ENCODE measurements around the gene SMIM41. TPM values are rescaled to one million over a fixed set of nuclear protein-coding genes. Genes with fewer than 3 reads are reported as not detected.

SMIM41 gene
- polyA plus RNA-seq, 1 donor (not counting 4 experiments of a cell fraction or from before 2014, with no cell fraction given) = not detected

DNA sequence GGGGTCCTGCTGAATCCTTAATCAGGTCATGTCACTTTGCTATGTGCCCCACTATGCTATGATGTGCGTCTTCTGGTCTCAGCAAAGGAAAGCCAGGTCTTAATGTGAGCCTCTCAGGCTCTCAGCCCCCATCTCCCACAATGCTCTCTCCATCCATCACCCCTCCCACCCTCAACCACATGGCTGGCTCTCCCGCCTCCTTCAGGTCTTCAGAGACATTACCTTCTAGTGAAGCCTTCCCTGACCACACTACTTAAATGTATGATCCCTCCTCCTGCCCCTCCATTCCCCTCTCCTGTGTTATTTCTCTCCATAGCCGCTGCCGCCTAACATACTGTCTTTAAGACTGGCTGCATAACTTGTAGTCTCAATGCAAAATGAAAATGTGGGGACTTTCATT, 61.8 kb downstream of the SMIM41 start:
- dilution Hi-C loops (cut with MboI; ENCODE audit: extremely low pct_ligation_motif_present, low sequenced_read_pairs) = no loop called here
- no peak for FAIRE-seq
- H3K36me3 ChIP-seq (ENCODE audit: control insufficient read depth in 2 of 2, extremely low read depth in 1 of 2, insufficient read depth in 2 of 2, low read length in 2 of 2) = no peaks in the 10 kb centered on the region

GRCh38 chr12:52141875-52142274, 62.4 kb downstream of the SMIM41 start:
- Histone ChIP-seq H3K36me3 (ENCODE audit: control insufficient read depth in 2 of 2, extremely low read depth in 1 of 2, insufficient read depth in 2 of 2, low read length in 2 of 2) (no peaks in the 10 kb centered on the region), H3K4me2 (ENCODE audit: control insufficient read depth, extremely low read depth, insufficient read depth, low read depth, low read length) (no peak overlapping the region), H3K9me3 (ENCODE audit: control insufficient read depth, low read depth, low read length) (no peaks in the 10 kb centered on the region), H2AFZ (ENCODE audit: control insufficient read depth, low read length) (no peak overlapping the region), H3K27ac (ENCODE audit: control insufficient read depth, insufficient read depth, low read length) (no peak overlapping the region), H3K4me3 (ENCODE audit: control insufficient read depth in 2 of 3, extremely low read depth in 1 of 3, insufficient read depth in 2 of 3, low read depth in 1 of 3, low read length in 3 of 3) (no peak overlapping the region), H3K27me3 (ENCODE audit: control insufficient read depth, extremely low read depth, insufficient read depth, low read length) (no peaks in the 10 kb centered on the region), H3K9me1 (ENCODE audit: control insufficient read depth, extremely low read depth, insufficient read depth, low read length) (no peaks in the 10 kb centered on the region), H3K79me2 (ENCODE audit: control insufficient read depth, insufficient read depth, low read length) (peaks cover 8% of the 10 kb centered on the region), H3K9ac (ENCODE audit: control insufficient read depth, extremely low read depth, insufficient read depth, low read length) (no peak overlapping the region), H3K4me1 (ENCODE audit: control insufficient read depth, extremely low read depth, insufficient read depth, low read length) (peaks cover 45% of the 10 kb centered on the region), H4K20me1 (ENCODE audit: control insufficient read depth, extremely low read depth, insufficient read depth, low read length) (no peaks in the 10 kb centered on the region)
- dilution Hi-C loops (cut with MboI; ENCODE audit: extremely low pct_ligation_motif_present, low sequenced_read_pairs) = no loop called here
- no peak for FAIRE-seq
- TF ChIP-seq EZH2 (IDR thresholded peaks at IDR 0.05; ENCODE audit: low read length) = no peak
- no peak for TF ChIP-seq CTCF (optimal IDR thresholded peaks at IDR 0.05 in 1 of 3, IDR thresholded peaks at IDR 0.05 in 1 of 3, conservative IDR thresholded peaks at IDR 0.05 in 1 of 3; ENCODE audit: extremely low read depth in 1 of 3, insufficient read depth in 2 of 3, low read length in 3 of 3)
- DNase-seq (ENCODE audit: low read depth, low spot score) = no peak

More for the DNA sequence above, 61.8 kb downstream of the SMIM41 start:
- Histone ChIP-seq H3K27ac (ENCODE audit: control insufficient read depth, insufficient read depth, low read length) (no peak overlapping the region), H3K4me3 (ENCODE audit: control insufficient read depth in 2 of 3, extremely low read depth in 1 of 3, insufficient read depth in 2 of 3, low read depth in 1 of 3, low read length in 3 of 3) (no peak overlapping the region), H3K9me3 (ENCODE audit: control insufficient read depth, low read depth, low read length) (no peaks in the 10 kb centered on the region), H3K4me1 (ENCODE audit: control insufficient read depth, extremely low read depth, insufficient read depth, low read length) (peaks cover 39% of the 10 kb centered on the region), H2AFZ (ENCODE audit: control insufficient read depth, low read length) (no peak overlapping the region), H3K9ac (ENCODE audit: control insufficient read depth, extremely low read depth, insufficient read depth, low read length) (no peak overlapping the region), H3K4me2 (ENCODE audit: control insufficient read depth, extremely low read depth, insufficient read depth, low read depth, low read length) (no peak overlapping the region), H4K20me1 (ENCODE audit: control insufficient read depth, extremely low read depth, insufficient read depth, low read length) (no peaks in the 10 kb centered on the region), H3K27me3 (ENCODE audit: control insufficient read depth, extremely low read depth, insufficient read depth, low read length) (no peaks in the 10 kb centered on the region), H3K79me2 (ENCODE audit: control insufficient read depth, insufficient read depth, low read length) (peaks cover 3% of the 10 kb centered on the region), H3K9me1 (ENCODE audit: control insufficient read depth, extremely low read depth, insufficient read depth, low read length) (no peaks in the 10 kb centered on the region)
- no peak for DNase-seq (ENCODE audit: low read depth, low spot score)
- TF ChIP-seq EZH2 (IDR thresholded peaks at IDR 0.05; ENCODE audit: low read length) (no peak), CTCF (optimal IDR thresholded peaks at IDR 0.05 in 1 of 3, IDR thresholded peaks at IDR 0.05 in 1 of 3, conservative IDR thresholded peaks at IDR 0.05 in 1 of 3; ENCODE audit: extremely low read depth in 1 of 3, insufficient read depth in 2 of 3, low read length in 3 of 3) (no peak)

Measured in keratinocyte (primary cell).